ENCODE results near the gene FBXO30. TPM values are rescaled to one million over a fixed set of nuclear protein-coding genes. Genes with fewer than 3 reads are reported as not detected.

Gene FBXO30
- total and polyA plus RNA-seq, 7 experiments from 2014 or later: 1.1 to 5.1 (median 3.1) TPM

DNA sequence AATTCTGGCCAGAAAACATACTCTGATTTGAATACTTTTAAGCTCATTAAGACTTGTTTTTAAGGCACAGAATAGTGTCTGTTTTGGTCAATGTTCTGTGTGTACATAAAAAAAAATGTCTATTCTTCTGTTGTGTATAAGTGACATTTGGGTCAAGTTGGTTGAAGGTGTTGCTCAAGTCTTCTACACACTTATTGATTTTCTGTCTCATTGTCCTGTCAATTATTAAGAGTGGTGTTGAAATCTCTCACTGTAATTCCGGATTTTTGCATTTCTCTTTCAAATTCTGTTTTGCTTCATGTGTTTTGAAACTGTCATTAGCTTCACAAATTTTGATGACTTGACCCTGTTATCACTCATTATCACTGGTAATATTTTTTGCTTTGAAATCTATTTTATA lies 41.7 kb downstream of the FBXO30 start:
- intact Hi-C loops (cut with micrococcal nuclease): no loop called here
- H3K9me3 ChIP-seq (ENCODE audit: control insufficient read depth in 2 of 3, low read length in 3 of 3): no peaks in the 10 kb centered on the region
- ChIA-PET POLR2A (no interaction called here), CTCF (no interaction called here)
- no peak overlapping the region for H3K27ac Mint-ChIP-seq
- H3K36me3 Mint-ChIP-seq: peaks cover 0 to 4% (median 0%) of the 10 kb centered on the region in 5 donors
- no peak overlapping the region for H3K27ac ChIP-seq (ENCODE audit: low read depth, low read length)
- no peak overlapping the region for H3K4me3 ChIP-seq (ENCODE audit: low read length)
- no peak overlapping the region for H3K4me3 Mint-ChIP-seq
- H3K4me1 Mint-ChIP-seq: no peaks in the 10 kb centered on the region
- H3K4me1 ChIP-seq (ENCODE audit: control insufficient read depth in 2 of 2, insufficient read depth in 2 of 2, low read length in 2 of 2): no peaks in the 10 kb centered on the region
- peaks cover 0 to 8% (median 0%) of the 10 kb centered on the region in 5 donors for H3K27me3 Mint-ChIP-seq
- H3K9me3 Mint-ChIP-seq: peaks cover 0 to 22% (median 5%) of the 10 kb centered on the region in 11 donors
- no peaks in the 10 kb centered on the region for H3K27me3 ChIP-seq (ENCODE audit: control insufficient read depth in 2 of 2, insufficient read depth in 2 of 2, low read length in 2 of 2)
- no peaks in the 10 kb centered on the region for H3K36me3 ChIP-seq (ENCODE audit: control insufficient read depth in 2 of 3, insufficient read depth in 3 of 3, low read length in 3 of 3)
- no peak for DNase-seq
- no peak for ATAC-seq

DNA sequence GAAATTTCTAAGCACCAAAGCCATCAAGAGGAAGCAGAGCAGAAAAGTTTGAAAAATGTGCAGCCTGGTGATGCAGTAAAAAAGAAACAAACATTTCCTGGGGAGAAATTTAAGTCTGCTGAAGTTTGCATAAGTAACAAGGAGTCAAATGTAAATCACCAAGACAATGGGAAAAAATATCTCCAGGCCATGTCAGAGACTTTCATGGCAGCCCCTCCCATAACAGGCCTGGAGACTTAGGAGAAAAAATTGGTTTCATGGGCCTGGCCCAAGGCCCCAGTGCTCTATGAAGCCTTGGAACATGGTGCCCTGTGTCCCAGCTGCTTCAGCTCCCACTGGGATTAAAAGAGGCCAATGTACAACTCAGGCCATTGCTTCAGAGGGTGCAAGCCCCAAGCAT lies 49.1 kb downstream of the FBXO30 start:
- Mint-ChIP-seq H3K9me3 (peaks cover 0 to 6% (median 4%) of the 10 kb centered on the region in 11 donors), H3K27ac (no peak overlapping the region), H3K4me1 (peaks cover 0 to 2% (median 0%) of the 10 kb centered on the region in 7 donors), H3K27me3 (no peaks in the 10 kb centered on the region), H3K4me3 (no peak overlapping the region), H3K36me3 (peaks cover 0 to 4% (median 0%) of the 10 kb centered on the region in 5 donors)
- intact Hi-C loops (cut with micrococcal nuclease): no loop called here
- no peak for ATAC-seq
- Histone ChIP-seq H3K27ac (ENCODE audit: low read depth, low read length) (no peak overlapping the region), H3K4me1 (ENCODE audit: control insufficient read depth in 2 of 2, insufficient read depth in 2 of 2, low read length in 2 of 2) (no peaks in the 10 kb centered on the region), H3K9me3 (ENCODE audit: control insufficient read depth in 2 of 3, low read length in 3 of 3) (no peaks in the 10 kb centered on the region), H3K36me3 (ENCODE audit: control insufficient read depth in 2 of 3, insufficient read depth in 3 of 3, low read length in 3 of 3) (no peaks in the 10 kb centered on the region), H3K4me3 (ENCODE audit: low read length) (no peak overlapping the region), H3K27me3 (ENCODE audit: control insufficient read depth in 2 of 2, insufficient read depth in 2 of 2, low read length in 2 of 2) (no peaks in the 10 kb centered on the region)
- ChIA-PET POLR2A (no interaction called here), CTCF (no interaction called here)
- no peak for DNase-seq

DNA sequence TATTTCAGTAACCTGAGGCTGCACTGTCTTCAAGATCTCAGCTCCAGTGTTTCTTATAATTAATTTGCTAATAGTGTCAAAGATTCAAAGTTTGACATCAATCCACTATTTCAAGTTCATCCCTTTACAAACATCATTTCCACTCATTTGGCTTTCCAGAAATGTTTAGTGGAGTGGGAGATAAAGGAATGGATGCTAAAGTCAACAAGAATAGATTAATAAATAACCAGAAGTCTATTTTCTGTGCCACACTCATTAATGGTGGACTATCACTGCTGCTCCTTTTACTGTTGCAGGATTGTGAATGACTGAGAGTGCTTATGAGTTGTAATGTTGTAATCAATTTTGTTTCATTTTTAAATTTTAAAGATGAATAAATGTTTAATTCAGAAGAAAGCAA lies 50.9 kb downstream of the FBXO30 start:
- Mint-ChIP-seq H3K4me3 (no peak overlapping the region), H3K36me3 (no peaks in the 10 kb centered on the region), H3K27ac (no peak overlapping the region), H3K9me3 (peaks cover 0 to 2% (median 0%) of the 10 kb centered on the region in 11 donors), H3K4me1 (peaks cover 0 to 2% (median 0%) of the 10 kb centered on the region in 7 donors), H3K27me3 (peaks cover 0 to 4% (median 0%) of the 10 kb centered on the region in 5 donors)
- H3K27me3 ChIP-seq (ENCODE audit: control insufficient read depth in 2 of 2, insufficient read depth in 2 of 2, low read length in 2 of 2): no peaks in the 10 kb centered on the region
- intact Hi-C loops (cut with micrococcal nuclease): no loop called here
- no peaks in the 10 kb centered on the region for H3K9me3 ChIP-seq (ENCODE audit: control insufficient read depth in 2 of 3, low read length in 3 of 3)
- ChIA-PET CTCF (no interaction called here), POLR2A (no interaction called here)
- no peak overlapping the region for H3K27ac ChIP-seq (ENCODE audit: low read depth, low read length)
- no peaks in the 10 kb centered on the region for H3K36me3 ChIP-seq (ENCODE audit: control insufficient read depth in 2 of 3, insufficient read depth in 3 of 3, low read length in 3 of 3)
- H3K4me1 ChIP-seq (ENCODE audit: control insufficient read depth in 2 of 2, insufficient read depth in 2 of 2, low read length in 2 of 2): no peaks in the 10 kb centered on the region
- ATAC-seq (no peak), DNase-seq (no peak)
- H3K4me3 ChIP-seq (ENCODE audit: low read length): no peak overlapping the region

DNA sequence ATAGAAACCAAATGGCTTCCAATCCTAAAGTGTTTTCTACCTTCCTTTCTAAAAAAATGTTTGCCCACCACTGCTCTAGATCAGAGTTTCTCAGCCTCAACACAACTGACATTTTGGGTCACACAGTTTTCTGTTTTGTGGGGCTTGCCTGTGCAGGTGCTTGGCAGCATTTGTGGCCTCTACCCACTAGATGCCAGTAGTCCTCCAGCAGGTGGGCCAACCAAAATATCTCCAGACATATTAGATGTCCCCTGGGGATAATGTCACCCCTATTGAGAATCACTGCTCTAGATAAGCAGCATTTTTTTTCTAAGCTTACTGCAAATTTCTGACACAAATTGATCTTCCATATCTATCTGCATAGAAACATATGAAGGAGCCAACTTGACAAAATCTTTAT lies 53.0 kb downstream of the FBXO30 start:
- DNase-seq (no peak), ATAC-seq (no peak)
- Mint-ChIP-seq H3K36me3 (no peaks in the 10 kb centered on the region), H3K27me3 (peaks cover 0 to 4% (median 4%) of the 10 kb centered on the region in 5 donors), H3K4me3 (no peak overlapping the region), H3K9me3 (peaks cover 0 to 2% (median 0%) of the 10 kb centered on the region in 11 donors), H3K4me1 (peaks cover 0 to 2% (median 0%) of the 10 kb centered on the region in 7 donors), H3K27ac (peak overlapping the region in 1 of 9 donors; percentile 1)
- ChIA-PET POLR2A (no interaction called here), CTCF (no interaction called here)
- intact Hi-C loops (cut with micrococcal nuclease): no loop called here
- H3K4me1 ChIP-seq (ENCODE audit: control insufficient read depth in 2 of 2, insufficient read depth in 2 of 2, low read length in 2 of 2): no peaks in the 10 kb centered on the region
- H3K27me3 ChIP-seq (ENCODE audit: control insufficient read depth in 2 of 2, insufficient read depth in 2 of 2, low read length in 2 of 2): no peaks in the 10 kb centered on the region
- no peak overlapping the region for H3K27ac ChIP-seq (ENCODE audit: low read depth, low read length)
- H3K9me3 ChIP-seq (ENCODE audit: control insufficient read depth in 2 of 3, low read length in 3 of 3): no peaks in the 10 kb centered on the region
- no peaks in the 10 kb centered on the region for H3K36me3 ChIP-seq (ENCODE audit: control insufficient read depth in 2 of 3, insufficient read depth in 3 of 3, low read length in 3 of 3)
- no peak overlapping the region for H3K4me3 ChIP-seq (ENCODE audit: low read length)

DNA sequence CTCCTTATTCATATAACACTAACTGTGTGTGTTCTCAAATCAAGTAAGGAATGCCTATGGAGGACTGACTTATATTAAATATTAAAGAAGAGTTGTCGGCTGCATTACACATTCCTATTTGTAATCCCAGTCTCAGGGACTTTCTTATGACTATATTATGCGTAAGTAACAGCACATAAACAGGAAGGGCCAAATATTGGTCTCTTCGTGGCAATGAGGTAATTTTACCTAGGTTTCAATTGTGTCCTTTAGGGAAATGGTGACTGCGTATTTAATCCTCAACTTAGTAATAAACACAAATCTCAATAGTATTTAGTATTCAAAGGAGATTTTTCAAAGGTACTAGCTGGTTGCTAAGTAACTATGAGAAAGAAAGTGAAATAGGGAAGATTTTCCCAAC lies 56.5 kb downstream of the FBXO30 start:
- no peak overlapping the region for H3K27ac Mint-ChIP-seq
- H3K4me1 Mint-ChIP-seq: peaks cover 0 to 2% (median 0%) of the 10 kb centered on the region in 7 donors
- Histone ChIP-seq H3K4me1 (ENCODE audit: control insufficient read depth in 2 of 2, insufficient read depth in 2 of 2, low read length in 2 of 2) (no peaks in the 10 kb centered on the region), H3K27ac (ENCODE audit: low read depth, low read length) (no peak overlapping the region), H3K4me3 (ENCODE audit: low read length) (no peak overlapping the region), H3K9me3 (ENCODE audit: control insufficient read depth in 2 of 3, low read length in 3 of 3) (no peaks in the 10 kb centered on the region), H3K36me3 (ENCODE audit: control insufficient read depth in 2 of 3, insufficient read depth in 3 of 3, low read length in 3 of 3) (no peaks in the 10 kb centered on the region), H3K27me3 (ENCODE audit: control insufficient read depth in 2 of 2, insufficient read depth in 2 of 2, low read length in 2 of 2) (no peaks in the 10 kb centered on the region)
- peaks cover 0 to 5% (median 0%) of the 10 kb centered on the region in 11 donors for H3K9me3 Mint-ChIP-seq
- intact Hi-C loops (cut with micrococcal nuclease): no loop called here
- CTCF ChIA-PET: no interaction called here
- no peak overlapping the region for H3K4me3 Mint-ChIP-seq
- no peaks in the 10 kb centered on the region for H3K36me3 Mint-ChIP-seq
- no peak for ATAC-seq
- DNase-seq: no peak
- H3K27me3 Mint-ChIP-seq: peaks cover 0 to 15% (median 10%) of the 10 kb centered on the region in 5 donors
- POLR2A ChIA-PET: no interaction called here

DNA sequence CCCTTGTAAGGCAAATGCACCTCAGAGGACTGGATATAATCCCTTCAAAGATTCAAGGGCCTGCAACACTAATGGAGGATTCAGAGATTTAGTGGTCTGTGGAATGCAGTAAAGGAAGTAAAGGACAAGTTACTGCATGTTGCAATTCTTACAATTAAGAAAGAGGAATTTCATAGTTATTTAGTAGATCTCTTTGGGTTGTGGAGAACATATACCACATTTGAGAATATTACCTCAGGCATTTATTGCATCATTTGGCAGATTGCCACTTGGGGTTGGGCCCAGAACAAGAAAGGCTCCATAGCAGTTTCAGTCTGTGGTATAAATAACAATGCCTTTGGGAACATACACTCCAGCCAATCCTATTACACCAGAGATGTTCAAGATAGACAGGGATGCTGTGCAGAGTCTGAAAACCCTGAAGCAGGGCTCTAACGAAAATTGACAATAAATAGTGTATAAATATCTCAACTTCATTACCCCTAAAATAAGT lies 58.4 kb downstream of the FBXO30 start:
- Mint-ChIP-seq H3K4me3 (no peak overlapping the region), H3K4me1 (peaks cover 0 to 2% (median 0%) of the 10 kb centered on the region in 7 donors), H3K27me3 (peaks cover 0 to 15% (median 10%) of the 10 kb centered on the region in 5 donors), H3K27ac (no peak overlapping the region), H3K36me3 (no peaks in the 10 kb centered on the region), H3K9me3 (peaks cover 0 to 5% (median 0%) of the 10 kb centered on the region in 11 donors)
- Histone ChIP-seq H3K27ac (ENCODE audit: low read depth, low read length) (no peak overlapping the region), H3K36me3 (ENCODE audit: control insufficient read depth in 2 of 3, insufficient read depth in 3 of 3, low read length in 3 of 3) (no peaks in the 10 kb centered on the region), H3K4me3 (ENCODE audit: low read length) (no peak overlapping the region), H3K27me3 (ENCODE audit: control insufficient read depth in 2 of 2, insufficient read depth in 2 of 2, low read length in 2 of 2) (no peaks in the 10 kb centered on the region), H3K9me3 (ENCODE audit: control insufficient read depth in 2 of 3, low read length in 3 of 3) (no peaks in the 10 kb centered on the region), H3K4me1 (ENCODE audit: control insufficient read depth in 2 of 2, insufficient read depth in 2 of 2, low read length in 2 of 2) (no peaks in the 10 kb centered on the region)
- ChIA-PET POLR2A (no interaction called here), CTCF (no interaction called here)
- DNase-seq (no peak), ATAC-seq (peak; percentile 41)
- intact Hi-C loops (cut with micrococcal nuclease): no loop called here

DNA sequence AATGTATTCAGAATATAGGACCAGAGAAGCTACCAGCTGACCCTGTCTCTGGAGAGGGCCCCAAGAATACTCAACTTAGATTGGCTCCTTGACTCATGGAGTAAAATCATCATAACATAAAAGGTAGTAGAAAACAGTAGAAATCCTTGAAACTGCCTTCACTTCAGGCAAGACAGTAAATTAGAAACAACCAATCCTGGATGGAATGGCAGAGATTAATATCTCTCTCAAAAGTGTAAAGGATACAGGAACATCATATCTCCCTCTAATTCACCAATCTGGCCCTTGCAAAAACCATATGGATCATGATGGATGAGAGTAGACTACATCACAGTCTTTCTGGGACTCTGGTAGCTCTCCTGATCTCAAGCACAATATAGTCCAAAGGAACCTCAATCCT lies 58.9 kb downstream of the FBXO30 start:
- CTCF ChIA-PET: no interaction called here
- Histone ChIP-seq H3K27me3 (ENCODE audit: control insufficient read depth in 2 of 2, insufficient read depth in 2 of 2, low read length in 2 of 2) (no peaks in the 10 kb centered on the region), H3K36me3 (ENCODE audit: control insufficient read depth in 2 of 3, insufficient read depth in 3 of 3, low read length in 3 of 3) (no peaks in the 10 kb centered on the region), H3K9me3 (ENCODE audit: control insufficient read depth in 2 of 3, low read length in 3 of 3) (no peaks in the 10 kb centered on the region), H3K4me1 (ENCODE audit: control insufficient read depth in 2 of 2, insufficient read depth in 2 of 2, low read length in 2 of 2) (no peaks in the 10 kb centered on the region), H3K27ac (ENCODE audit: low read depth, low read length) (no peak overlapping the region), H3K4me3 (ENCODE audit: low read length) (no peak overlapping the region)
- POLR2A ChIA-PET: no interaction called here
- DNase-seq (no peak), ATAC-seq (no peak)
- Mint-ChIP-seq H3K27ac (no peak overlapping the region), H3K4me1 (peaks cover 0 to 2% (median 0%) of the 10 kb centered on the region in 7 donors), H3K9me3 (peaks cover 0 to 5% (median 0%) of the 10 kb centered on the region in 11 donors), H3K4me3 (no peak overlapping the region), H3K36me3 (no peaks in the 10 kb centered on the region), H3K27me3 (peaks cover 0 to 15% (median 10%) of the 10 kb centered on the region in 5 donors)
- intact Hi-C loops (cut with micrococcal nuclease): no loop called here

Measured in naive thymus-derived CD4-positive, alpha-beta T cell (primary cell).